HG03045 (cell line): Measurements from ENCODE around the gene DPM3.
"Not testable (repeated sequence)": the region's sequence is repeated elsewhere in the genome, so short reads cannot be mapped to it uniquely, and the experiment has no call there.

Experiments
- ATAC-seq: cut with Tn5 transposase; IDR thresholded peaks from one replicate; pipeline ENCODE4 v1.9.1; 2021; ENCODE audit warnings: mild to moderate bottlenecking, moderate library complexity; ENCODE audit not compliant: unreplicated experiment

Gene DPM3

DNA sequence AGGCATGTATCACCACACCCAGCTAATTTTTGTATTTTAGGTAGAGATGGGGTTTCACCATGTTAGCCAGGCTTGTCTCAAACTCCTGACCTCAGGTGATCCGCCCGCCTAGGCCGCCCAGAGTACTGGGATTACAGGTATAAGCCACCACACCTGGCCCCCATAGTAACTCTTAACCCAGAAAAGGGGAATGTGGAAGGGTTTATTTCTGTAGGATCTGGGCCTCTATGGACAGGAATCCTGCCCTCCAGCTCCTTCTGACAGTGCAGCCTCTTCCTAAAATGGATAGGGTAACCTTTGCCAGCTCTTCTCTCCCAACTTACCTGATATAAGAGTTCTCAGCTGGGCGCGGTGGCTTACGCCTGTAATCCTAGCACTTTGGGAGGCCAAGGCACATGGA, 22.3 kb upstream of the DPM3 start:
- ATAC-seq, result not testable (repeated sequence)

DNA sequence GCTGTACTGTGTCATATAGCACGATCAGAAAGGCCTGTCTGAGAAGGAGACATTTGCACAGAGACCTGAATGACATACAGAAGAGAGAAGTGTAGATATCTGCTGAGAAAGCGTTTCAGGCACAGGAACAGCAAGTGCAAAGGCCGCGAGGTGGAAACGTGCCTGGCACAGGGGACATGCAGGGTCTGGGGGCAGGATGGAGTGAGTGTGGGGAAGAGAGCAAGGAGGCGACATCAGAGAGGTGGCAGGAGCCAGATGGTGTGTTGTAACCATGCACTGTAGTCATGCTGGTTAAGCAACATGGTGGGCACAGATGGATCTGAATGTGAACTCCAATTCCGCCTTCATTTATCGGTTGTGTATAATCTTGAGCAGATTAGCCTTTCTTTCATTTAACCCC, 19.8 kb upstream of the DPM3 start:
- ATAC-seq, result no peak

DNA sequence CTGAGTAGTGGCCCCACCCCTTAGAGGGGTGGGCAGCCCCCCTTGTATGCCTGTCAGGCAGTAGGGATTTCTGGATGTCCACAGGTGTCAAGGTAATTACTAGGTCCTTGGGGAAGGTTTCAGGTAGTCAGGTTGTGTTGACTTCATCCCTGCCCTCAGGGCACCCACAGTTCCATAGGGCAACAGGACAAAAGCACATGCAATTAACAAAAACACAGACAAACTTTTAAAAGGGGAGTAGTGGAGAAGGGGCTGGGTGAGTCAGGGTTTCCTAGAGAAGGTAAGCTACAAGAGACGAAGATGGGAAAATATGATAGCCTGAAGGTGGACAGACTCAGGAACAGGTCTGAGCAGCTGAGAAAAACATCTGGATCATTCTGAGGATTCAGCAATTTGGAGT, 18.7 kb upstream of the DPM3 start:
- no peak for ATAC-seq

DNA sequence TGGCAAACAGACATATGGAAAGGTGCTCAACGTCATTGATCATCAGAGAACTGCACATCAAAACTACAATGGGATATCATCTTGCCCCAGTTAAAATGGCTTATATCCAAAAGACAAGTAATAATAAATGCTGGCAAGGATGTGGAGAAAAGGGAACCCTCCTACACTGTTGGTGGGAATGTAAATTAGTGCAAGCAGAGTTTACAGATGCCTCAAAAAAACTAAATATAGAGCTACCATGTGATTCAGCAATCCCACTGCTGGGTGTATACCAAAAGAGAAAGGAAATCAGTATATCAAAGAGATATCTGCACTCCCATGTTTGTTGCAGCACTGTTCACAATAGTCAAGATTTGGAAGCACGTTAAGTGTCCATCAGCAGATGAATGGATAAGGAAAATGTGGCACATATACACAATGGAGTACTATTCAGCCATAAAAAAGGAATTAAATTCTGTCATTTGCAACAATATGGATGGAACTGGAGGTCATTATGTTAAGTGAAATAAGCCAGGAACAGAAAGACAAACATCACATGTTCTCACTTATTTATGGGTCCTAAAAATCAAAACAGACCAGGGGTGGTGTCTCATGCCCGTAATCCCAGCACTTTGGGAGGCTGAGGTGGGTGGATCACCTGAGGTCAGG, 15.8 kb upstream of the DPM3 start:
- ATAC-seq, result not testable (repeated sequence)

DNA sequence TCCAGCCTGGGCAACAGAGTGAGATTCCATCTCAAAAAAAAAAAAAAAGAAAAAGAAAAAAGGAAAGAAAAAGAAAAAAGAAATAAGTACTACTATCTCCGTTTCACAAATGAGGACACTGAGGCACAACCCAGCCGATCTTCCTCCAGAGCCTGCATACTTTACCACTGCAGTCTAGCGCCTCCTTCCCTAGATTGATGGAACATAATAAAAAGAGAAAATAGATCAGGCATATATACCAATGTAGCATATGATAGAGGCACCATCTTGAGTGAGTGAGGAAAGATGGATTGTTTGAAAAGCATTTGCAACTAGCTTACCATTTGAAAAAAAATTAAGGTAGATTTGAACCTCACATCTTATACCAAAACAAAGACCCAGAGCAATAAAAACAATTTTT, 5.2 kb upstream of the DPM3 start:
- ATAC-seq, result no peak

DNA sequence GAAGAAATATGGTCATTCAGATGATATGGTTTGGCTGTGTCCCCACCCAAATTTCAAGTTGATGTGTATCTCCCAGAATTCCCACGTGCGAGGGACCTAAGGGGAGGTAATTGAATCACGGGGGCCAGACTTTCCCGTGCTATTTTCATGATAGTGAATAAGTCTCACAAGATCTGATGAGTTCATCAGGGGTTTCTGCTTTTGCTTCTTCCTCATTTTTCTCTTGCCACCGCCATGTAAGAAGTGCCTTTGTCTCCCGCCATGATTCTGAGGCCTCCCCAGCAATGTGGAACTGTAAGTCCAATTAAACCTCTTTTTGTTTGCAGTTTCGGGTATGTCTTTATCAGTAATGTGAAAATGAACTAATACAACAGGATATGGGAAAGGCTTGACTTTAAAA, 1.4 kb upstream of the DPM3 start:
- ATAC-seq, result no peak

DNA sequence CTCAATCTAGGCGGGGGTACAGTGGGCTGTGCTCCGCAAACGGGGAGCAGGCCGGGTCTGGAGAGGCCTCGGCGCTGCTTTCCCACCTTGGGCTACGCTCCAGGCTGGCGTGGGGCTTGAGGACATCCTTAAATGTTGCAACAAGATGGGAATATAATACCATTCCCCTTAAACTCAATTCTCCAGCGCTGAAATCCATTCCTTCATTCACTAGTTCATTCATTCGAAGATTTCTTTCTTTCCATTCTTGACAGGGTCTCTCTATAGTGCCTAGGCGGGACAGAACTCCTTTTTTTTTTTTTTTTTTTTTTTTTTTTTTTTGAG, 261 bp upstream of the DPM3 start:
- ATAC-seq, result no peak

DNA sequence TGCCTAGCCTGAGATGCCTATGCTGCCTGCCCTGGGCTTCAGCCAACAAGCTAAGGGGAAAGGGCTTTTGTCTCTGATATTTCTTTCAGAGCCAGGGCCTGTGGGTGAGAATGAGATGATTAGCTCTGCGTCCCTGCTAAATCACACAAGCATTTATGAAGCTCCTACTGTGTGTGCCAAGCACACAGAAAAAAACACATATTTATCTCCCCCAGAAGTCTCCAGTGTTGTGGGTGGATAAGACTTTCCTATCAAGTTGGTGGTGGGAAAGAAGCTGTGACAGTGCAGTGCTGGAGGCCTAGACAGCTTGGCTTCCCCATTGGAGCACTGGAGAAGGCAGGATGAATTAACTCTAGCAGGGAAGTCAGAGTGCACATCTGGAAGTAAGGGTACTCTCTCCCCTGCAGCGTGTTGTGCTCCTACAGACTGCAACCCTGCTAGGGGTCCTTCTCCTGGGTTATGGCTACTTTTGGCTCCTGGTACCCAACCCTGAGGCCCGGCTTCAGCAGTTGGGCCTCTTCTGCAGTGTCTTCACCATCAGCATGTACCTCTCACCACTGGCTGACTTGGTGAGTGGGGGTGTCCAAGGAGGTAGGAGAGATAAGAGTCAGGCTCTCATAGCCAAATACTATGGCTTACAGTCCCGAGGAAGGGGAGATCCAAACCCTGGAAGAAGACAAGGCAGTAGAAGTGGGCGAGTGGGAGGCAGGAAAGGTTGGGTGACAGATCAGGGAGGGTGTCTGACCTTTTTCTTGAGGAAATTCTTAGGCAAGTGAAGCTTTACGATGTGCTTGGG, 3.0 kb downstream of the DPM3 start:
- no peak for ATAC-seq

DNA sequence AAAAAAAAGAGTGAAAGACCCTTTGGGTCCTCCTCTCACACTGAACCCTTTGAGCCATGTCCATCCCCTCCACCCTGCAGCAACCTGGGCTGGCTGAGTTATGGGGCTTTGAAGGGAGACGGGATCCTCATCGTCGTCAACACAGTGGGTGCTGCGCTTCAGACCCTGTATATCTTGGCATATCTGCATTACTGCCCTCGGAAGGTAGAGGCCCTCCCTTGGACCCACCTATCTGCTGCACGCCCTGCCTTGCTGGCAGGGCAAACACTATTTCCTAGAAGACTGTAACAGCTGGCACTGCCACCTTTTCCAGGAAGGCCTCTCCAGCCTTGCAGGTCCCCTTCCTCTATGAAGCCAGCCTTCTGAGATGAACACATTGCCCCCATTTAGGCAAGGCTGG, 3.6 kb downstream of the DPM3 start:
- ATAC-seq, result no peak

DNA sequence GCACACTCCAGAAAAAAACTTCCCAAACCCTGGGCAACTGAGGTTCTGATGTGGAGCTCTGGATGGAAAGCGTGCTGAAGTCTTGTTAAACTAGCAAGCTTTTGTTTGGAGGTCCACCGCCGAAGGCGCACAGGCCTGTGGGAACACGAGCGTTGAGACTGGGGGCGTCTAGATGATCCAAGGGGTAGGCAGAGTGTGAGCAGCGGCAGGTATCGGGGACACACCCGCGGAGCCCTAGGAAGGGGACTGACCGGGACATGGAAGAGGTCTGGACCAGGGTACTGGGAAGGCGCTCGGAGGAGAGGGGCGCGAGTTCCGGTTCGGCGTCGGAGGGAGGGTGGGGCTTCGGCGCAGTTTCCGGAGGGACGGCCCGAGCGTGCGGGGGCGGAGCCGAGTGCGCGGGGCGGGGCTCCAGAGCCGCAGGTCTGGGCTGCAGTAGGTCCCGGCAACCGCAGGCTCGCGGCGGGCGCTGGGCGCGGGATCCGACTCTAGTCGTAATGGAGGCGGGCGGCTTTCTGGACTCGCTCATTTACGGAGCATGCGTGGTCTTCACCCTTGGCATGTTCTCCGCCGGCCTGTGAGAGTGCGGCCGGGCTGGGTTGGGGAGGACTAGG, 4.8 kb downstream of the DPM3 start, which contains the start of gene SLC50A1:
Gene SLC50A1, plus strand, starts transcription at position 438 of the 614 bp plus-strand sequence. Its CDS starts 60 bp downstream, at position 498.
- peak; percentile 70 for ATAC-seq

DNA sequence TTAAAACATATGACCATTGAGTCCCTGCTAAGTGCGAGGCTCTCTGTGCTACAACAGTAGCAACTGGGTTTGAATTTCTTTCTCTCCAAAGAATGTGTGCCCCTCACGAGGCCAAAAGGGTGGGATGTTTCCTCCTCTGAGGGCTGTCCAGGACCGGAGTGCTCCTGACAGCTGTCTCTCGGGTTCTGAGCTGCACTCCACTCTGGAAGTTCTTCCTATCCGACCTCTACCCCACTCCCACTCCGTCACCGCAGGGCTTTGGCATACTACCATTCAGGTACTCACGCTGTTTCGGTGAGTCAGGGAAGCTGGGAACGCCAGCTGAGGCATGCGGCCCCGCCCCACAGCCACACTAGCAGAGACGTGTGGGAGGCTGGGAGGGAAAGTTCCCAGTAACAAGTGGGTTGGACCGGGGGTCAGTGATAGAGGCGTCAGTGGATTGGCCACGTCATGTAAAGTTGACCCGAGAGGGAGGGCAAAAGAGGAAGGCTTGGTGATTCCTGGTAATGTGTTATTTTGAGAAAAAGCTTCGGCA, 5.4 kb downstream of the DPM3 start:
- ATAC-seq, result peak; percentile 35

DNA sequence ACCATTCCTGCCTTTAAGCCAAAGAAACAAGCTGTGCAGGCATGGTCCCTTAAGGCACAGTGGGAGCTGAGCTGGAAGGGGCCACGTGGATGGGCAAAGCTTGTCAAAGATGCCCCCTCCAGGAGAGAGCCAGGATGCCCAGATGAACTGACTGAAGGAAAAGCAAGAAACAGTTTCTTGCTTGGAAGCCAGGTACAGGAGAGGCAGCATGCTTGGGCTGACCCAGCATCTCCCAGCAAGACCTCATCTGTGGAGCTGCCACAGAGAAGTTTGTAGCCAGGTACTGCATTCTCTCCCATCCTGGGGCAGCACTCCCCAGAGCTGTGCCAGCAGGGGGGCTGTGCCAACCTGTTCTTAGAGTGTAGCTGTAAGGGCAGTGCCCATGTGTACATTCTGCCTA, 6.0 kb downstream of the DPM3 start:
- no peak for ATAC-seq

DNA sequence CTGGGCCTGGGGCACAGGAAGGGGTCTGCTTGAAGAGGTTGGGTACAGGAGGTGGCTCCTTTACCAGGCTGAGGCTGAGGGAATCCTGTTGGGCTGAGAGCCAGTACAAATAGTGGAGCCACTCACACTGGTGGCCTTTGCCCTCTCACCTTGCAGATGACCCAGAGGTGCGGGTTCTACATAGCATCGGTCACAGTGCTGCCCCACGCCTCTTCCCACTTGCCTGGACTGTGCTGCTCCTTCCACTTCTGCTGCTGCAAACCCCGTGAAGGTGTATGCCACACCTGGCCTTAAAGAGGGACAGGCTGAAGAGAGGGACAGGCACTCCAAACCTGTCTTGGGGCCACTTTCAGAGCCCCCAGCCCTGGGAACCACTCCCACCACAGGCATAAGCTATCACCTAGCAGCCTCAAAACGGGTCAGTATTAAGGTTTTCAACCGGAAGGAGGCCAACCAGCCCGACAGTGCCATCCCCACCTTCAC, 6.5 kb downstream of the DPM3 start:
- ATAC-seq, result no peak

DNA sequence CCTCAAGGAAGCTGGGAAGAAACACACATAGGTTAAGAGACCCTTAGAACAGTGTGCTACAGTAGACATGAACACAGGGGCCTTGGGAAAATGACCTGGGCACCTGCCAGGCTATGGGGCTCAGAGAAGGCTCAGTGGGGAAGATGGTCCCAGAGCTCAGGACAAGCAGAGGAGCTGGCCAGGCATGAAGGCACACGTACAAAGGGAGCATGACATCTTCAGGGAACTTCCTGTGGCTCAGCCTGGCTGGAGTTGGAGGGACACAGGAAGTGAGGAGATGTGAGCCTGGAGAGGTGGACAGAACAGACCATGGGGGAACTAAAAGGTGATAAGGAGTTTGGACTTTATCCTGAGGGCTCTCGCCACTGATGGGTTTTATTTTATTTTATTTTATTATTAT, 8.5 kb downstream of the DPM3 start:
- ATAC-seq, result no peak

DNA sequence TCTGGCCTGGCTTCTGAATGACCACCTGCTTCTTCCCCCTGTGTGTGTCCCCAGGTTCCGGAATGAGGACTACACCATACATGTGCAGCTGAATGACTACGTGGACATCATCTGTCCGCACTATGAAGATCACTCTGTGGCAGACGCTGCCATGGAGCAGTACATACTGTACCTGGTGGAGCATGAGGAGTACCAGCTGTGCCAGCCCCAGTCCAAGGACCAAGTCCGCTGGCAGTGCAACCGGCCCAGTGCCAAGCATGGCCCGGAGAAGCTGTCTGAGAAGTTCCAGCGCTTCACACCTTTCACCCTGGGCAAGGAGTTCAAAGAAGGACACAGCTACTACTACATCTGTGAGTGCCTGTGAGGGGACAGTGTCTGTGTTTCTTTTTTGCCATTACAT, 9.0 kb downstream of the DPM3 start:
- ATAC-seq, result no peak

DNA sequence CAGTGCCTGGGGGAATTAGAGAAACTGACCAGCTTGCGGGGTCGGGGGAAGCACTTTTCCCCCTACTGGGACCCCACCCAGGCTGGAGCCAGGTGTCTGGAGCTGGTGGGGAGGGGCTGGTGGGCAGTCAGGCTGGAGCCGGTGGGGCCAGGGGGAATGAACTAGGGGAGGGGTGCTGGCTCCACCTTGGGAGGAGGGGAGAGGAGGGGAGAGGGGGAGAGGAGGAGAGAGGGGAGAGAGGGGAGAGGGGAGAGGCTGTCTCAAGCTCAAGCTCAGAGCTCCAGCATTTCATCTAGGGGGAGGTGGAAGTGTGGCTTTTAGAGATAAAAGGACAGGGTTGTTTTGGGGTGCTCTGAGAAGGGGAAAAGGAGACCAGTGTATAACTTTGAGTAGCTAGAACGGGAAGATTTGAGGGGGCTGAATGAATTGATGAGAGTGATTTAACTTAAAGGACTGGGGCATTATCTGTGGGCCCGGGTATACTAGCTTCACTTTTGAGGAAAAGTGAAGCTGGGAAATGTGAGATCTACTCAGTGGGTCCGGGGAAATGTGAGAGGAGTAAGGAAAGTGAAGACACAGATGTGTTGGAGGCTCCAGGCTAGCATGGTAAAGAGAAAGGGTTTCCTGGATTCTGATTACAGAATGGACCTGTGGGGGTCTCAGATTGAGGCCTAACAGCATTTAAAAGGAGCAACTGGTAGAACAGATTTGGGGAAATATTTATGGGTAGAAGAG, 9.9 kb downstream of the DPM3 start:
- ATAC-seq, result no peak

DNA sequence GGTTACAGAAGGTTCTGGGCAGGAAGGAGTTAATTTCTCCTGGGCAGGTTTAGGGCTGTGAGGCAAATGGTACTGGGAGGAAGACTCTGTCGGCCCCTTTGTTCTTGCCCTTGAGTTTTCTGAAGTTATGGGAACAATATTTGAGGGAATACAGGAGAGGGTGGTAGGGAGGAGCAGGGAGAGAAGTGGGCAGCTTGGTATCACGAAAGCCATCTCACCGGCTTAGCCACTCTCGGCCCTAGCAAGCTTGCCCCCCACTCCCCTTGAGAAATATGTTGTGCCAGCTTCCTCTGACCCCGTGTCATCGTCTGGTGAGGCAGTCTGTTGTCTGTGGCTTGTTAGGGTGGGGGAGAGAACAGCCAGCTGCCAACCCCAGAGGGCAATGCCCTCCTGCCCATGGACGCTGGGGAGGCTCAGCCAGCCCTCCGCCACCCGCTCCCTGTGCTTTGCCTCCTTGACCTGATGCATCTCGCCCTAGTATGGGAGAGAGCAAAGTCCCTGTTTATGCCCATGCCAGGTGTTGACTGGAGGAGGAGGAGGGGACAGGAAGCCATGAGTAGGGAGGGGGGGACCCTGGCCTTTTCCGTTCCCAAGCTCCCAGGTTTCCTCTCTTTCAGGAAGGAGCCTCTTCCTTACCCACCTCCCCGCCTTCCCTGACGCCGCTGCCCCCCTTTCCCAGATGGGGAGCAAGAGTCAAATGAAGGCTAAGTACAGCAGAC, 11.4 kb downstream of the DPM3 start:
- ATAC-seq, result no peak

DNA sequence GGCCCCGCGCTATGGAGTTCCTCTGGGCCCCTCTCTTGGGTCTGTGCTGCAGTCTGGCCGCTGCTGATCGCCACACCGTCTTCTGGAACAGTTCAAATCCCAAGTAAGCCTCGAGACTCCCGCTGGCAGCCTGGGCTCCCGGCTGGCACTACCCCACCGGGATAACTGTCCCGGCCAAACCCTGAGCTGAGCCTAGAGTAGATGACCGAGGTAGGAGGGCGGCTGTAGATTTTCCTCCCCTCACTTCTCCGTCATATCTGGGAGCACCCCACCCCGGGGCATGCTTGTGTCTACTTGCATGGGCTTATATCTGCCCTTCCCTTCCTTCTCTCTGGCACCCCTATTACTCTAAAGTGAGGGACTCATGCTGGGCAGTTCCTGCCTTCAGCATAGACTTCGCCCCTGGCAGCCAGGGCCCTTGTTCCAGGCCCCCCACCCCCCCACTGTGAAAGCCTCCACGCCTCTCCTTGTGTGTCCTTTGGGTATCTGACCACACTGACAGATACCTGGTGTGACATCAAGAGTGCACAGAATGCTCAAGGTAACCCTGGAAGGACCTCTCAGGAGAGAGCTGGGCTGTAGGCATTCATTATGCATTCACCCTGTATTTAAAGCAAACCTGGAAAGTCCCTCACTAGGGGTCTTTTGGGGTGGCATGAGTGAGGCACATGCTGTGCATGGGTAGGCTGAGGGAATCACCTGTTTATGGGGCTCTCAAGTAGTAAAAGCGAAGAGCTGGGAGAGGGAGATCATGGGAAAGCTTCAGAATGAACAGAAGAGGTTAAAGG, 12.2 kb downstream of the DPM3 start:
- no peak for ATAC-seq

DNA sequence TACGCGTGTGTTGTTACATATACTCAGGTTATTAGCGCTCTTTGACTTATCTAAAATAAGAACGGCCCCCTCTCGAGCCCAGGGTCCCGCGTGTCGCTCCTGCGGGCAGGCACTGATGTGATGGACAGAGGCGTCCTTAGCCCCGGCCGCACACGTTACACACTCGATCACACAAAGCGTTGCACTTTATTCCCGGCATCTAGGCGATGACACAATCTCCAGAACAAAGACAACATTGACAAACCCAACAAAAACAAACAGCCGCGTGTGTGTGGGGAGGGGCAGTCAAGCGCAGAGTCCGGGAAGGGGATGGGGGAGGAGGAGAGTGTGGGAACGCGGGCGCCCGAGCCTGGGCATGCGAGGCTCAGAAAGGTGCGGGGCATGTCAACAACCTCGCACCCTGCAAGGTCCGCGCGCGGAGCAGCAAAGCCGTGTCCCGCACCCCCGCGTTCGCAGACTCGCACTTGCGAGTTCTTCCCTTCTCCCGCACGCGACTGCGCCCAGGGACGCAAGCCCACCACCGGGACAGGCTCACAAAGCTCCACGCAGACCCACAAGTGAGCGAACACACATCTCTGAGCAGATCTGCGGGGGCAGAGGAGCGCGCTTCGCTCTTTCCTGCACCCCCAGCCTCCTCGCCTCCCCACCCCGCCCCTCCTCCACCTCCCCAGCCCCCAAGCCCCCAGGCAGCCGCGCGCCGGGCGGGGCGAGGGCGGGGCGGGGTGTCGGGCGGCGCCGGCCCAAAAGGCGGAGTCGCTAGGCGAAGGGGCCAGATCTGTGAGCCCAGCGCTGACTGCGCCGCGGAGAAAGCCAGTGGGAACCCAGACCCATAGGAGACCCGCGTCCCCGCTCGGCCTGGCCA, 13.0 kb downstream of the DPM3 start, which contains the start of gene EFNA1:
Gene EFNA1, plus strand, starts transcription at position 772 of the 862 bp plus-strand sequence. CDS start 102 bp downstream, outside the sequence.
- ATAC-seq, result no peak
